GM12891 (cell line): ENCODE data around the gene TNRC6C.

Experiments
- POLR2A ChIP-seq: IDR thresholded peaks from 2 replicates; pipeline ENCODE4 v1.6.1; 2011; ENCODE audit warnings: low read depth, low read length, control low read depth
- POLR2AphosphoS5 ChIP-seq: IDR thresholded peaks from 2 replicates; pipeline ENCODE4 v1.6.1; 2011; ENCODE audit warnings: low read depth, low read length, control low read depth
- TAF1 ChIP-seq: IDR thresholded peaks from 2 replicates; pipeline ENCODE4 v1.6.1; 2011; ENCODE audit warnings: low read depth, low read length, control low read depth

DNA sequence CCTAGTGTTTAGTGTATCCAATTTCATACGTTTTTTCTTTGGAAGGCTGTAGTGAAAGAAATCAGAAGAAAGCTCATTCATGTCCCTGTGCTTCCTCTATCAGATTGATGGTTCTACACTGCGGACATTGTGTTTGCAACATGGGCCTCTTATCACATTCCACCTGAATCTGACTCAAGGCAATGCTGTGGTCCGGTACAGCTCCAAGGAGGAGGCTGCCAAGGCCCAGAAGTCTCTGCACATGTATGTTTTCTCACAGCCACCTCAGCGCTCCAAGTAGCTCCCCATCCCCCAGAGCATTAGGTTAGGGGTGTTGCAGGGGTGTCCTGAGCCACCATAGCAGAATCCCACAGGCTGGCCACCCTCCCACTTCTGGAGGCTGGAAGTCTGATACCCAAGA is 144.8 kb downstream of the TNRC6C start:
- TF ChIP-seq POLR2A = no peak
- TF ChIP-seq TAF1 = no peak
- no peak for TF ChIP-seq POLR2AphosphoS5
